H9 (cell line): ENCODE results near the gene VAV1. TPM values are rescaled to one million over a fixed set of nuclear protein-coding genes. Genes with fewer than 3 reads are reported as not detected.

Experiments
- DNase-seq: peaks from one replicate; pipeline ENCODE4 v3.0.0-alpha.2; 2017
- H2AFZ ChIP-seq: one replicate; pipeline ENCODE4 v1.6.1; 2013; ENCODE audit warnings: mild to moderate bottlenecking, low read length, control low read depth, moderate library complexity
- H2AK5ac ChIP-seq: 2 replicates; pipeline ENCODE4 v1.6.1; 2013; ENCODE audit warnings: low read length, control low read depth, mixed read lengths; ENCODE audit not compliant: insufficient read length
- H2BK120ac ChIP-seq: one replicate; pipeline ENCODE4 v1.6.1; 2013; ENCODE audit warnings: low read depth, mild to moderate bottlenecking, low read length, control low read depth, inconsistent platforms; ENCODE audit not compliant: poor library complexity, severe bottlenecking
- H2BK12ac ChIP-seq: 2 replicates; pipeline ENCODE4 v1.6.1; 2013; ENCODE audit warnings: low read length, control low read depth, mixed read lengths, low read depth; ENCODE audit not compliant: insufficient read length
- H2BK15ac ChIP-seq: 2 replicates; pipeline ENCODE4 v1.6.1; 2013; ENCODE audit warnings: low read depth, low read length, control low read depth
- H2BK20ac ChIP-seq: one replicate; pipeline ENCODE4 v1.6.1; 2013; ENCODE audit warnings: low read depth, mild to moderate bottlenecking, low read length, control low read depth, inconsistent platforms; ENCODE audit not compliant: poor library complexity, severe bottlenecking
- H2BK5ac ChIP-seq: 2 replicates; pipeline ENCODE4 v1.6.1; 2013; ENCODE audit warnings: low read length, control low read depth, mixed read lengths; ENCODE audit not compliant: insufficient read length
- H3K14ac ChIP-seq: 2 replicates; pipeline ENCODE4 v1.6.1; 2013; ENCODE audit warnings: low read length, control low read depth; ENCODE audit not compliant: insufficient read depth
- H3K18ac ChIP-seq: 2 replicates; pipeline ENCODE4 v1.6.1; 2013; ENCODE audit warnings: low read depth, mild to moderate bottlenecking, mixed read lengths, low read length, control low read depth; ENCODE audit not compliant: insufficient read length
- H3K23ac ChIP-seq: 2 replicates; pipeline ENCODE4 v1.6.1; 2013; ENCODE audit warnings: low read length, control low read depth, mixed read lengths, low read depth; ENCODE audit not compliant: insufficient read length
- H3K23me2 ChIP-seq: 2 replicates; pipeline ENCODE4 v1.6.1; 2013; ENCODE audit warnings: low read depth, mild to moderate bottlenecking, mixed read lengths, low read length, control low read depth; ENCODE audit not compliant: insufficient read length, poor library complexity, severe bottlenecking
- H3K27ac ChIP-seq: 2 replicates; pipeline ENCODE4 v1.5.1; 2013; ENCODE audit warnings: low read length, control low read depth, mixed read lengths, low read depth; ENCODE audit not compliant: insufficient read length
- H3K27me3 ChIP-seq: 2 replicates; pipeline ENCODE4 v1.6.1; 2013; ENCODE audit warnings: low read length, control low read depth, inconsistent platforms; ENCODE audit not compliant: insufficient read depth
- H3K4ac ChIP-seq: 2 replicates; pipeline ENCODE4 v1.6.1; 2013; ENCODE audit warnings: low read depth, mild to moderate bottlenecking, control low read depth, inconsistent platforms, low read length, moderate library complexity
- H3K4me1 ChIP-seq: 2 replicates; pipeline ENCODE4 v1.6.1; 2013; ENCODE audit warnings: low read length, control low read depth, inconsistent platforms; ENCODE audit not compliant: insufficient read depth
- H3K4me2 ChIP-seq: 2 replicates; pipeline ENCODE4 v1.6.1; 2013; ENCODE audit warnings: low read length, control low read depth, mixed read lengths; ENCODE audit not compliant: insufficient read length, insufficient read depth
- H3K56ac ChIP-seq: 2 replicates; pipeline ENCODE4 v1.6.1; 2013; ENCODE audit warnings: low read depth, mild to moderate bottlenecking, mixed read lengths, low read length, control low read depth; ENCODE audit not compliant: insufficient read length
- H3K79me1 ChIP-seq: 2 replicates; pipeline ENCODE4 v1.6.1; 2013; ENCODE audit warnings: low read depth, mild to moderate bottlenecking, moderate library complexity, low read length, control low read depth, inconsistent platforms; ENCODE audit not compliant: insufficient read depth, poor library complexity, severe bottlenecking
- H3K79me2 ChIP-seq: 2 replicates; pipeline ENCODE4 v1.6.1; 2013; ENCODE audit warnings: low read length, control low read depth, inconsistent platforms; ENCODE audit not compliant: insufficient read depth
- H3K9ac ChIP-seq: 2 replicates; pipeline ENCODE4 v1.6.1; 2013; ENCODE audit warnings: low read length, control low read depth, mixed read lengths; ENCODE audit not compliant: insufficient read length; ENCODE audit errors: extremely low read depth
- H3K9me3 ChIP-seq: one replicate; pipeline ENCODE4 v1.6.1; 2013; ENCODE audit warnings: low read depth, low read length, inconsistent platforms; ENCODE audit not compliant: control insufficient read depth
- H3T11ph ChIP-seq: one replicate; pipeline ENCODE4 v1.6.1; 2013; ENCODE audit warnings: mild to moderate bottlenecking, low read length, control low read depth, inconsistent platforms
- H4K20me1 ChIP-seq: one replicate; pipeline ENCODE4 v1.6.1; 2013; ENCODE audit not compliant: control insufficient read depth, insufficient read length, insufficient read depth
- H4K5ac ChIP-seq: 2 replicates; pipeline ENCODE4 v1.6.1; 2013; ENCODE audit warnings: low read depth, mild to moderate bottlenecking, mixed read lengths, low read length, control low read depth; ENCODE audit not compliant: insufficient read length
- H4K8ac ChIP-seq: replicated peaks from 2 replicates; pipeline ENCODE4 v1.6.1; 2013; ENCODE audit warnings: low read length, control low read depth, mixed read lengths, low read depth; ENCODE audit not compliant: insufficient read length
- H4K91ac ChIP-seq: 2 replicates; pipeline ENCODE4 v1.6.1; 2013; ENCODE audit warnings: low read depth, mild to moderate bottlenecking, moderate library complexity, mixed read lengths, low read length, control low read depth; ENCODE audit not compliant: insufficient read length
- H3K27ac Mint-ChIP-seq, 3 experiments: 2 replicates in 2 of 3; 3 replicates in 1 of 3; pipeline ENCODE4 v1.8.0; 2020 to 2021; ENCODE audit warnings: mixed read lengths in 3 of 3, mild to moderate bottlenecking in 1 of 3, moderate library complexity in 1 of 3
- H3K27me3 Mint-ChIP-seq: 2 replicates; pipeline ENCODE4 v1.8.0; 2021; ENCODE audit warnings: low read depth, mild to moderate bottlenecking, moderate library complexity, mixed read lengths
- H3K36me3 Mint-ChIP-seq, 3 experiments: 2 replicates in 2 of 3; 3 replicates in 1 of 3; pipeline ENCODE4 v1.8.0; 2020 to 2021; ENCODE audit warnings: low read depth in 3 of 3, mixed read lengths in 3 of 3; ENCODE audit not compliant: insufficient read depth in 1 of 3
- H3K4me1 Mint-ChIP-seq, 2 experiments: 2 replicates each; pipeline ENCODE4 v1.8.0; 2020; ENCODE audit warnings: mixed read lengths in 2 of 2
- H3K4me3 Mint-ChIP-seq, 2 experiments: 2 replicates in 1 of 2; 3 replicates in 1 of 2; pipeline ENCODE4 v1.8.0; 2020 to 2021; ENCODE audit warnings: mild to moderate bottlenecking in 2 of 2, mixed read lengths in 2 of 2, moderate library complexity in 1 of 2
- H3K9me3 Mint-ChIP-seq, 2 experiments: 2 replicates in 1 of 2; 3 replicates in 1 of 2; pipeline ENCODE4 v1.8.0; 2020; ENCODE audit warnings: mild to moderate bottlenecking in 2 of 2, mixed read lengths in 2 of 2, moderate library complexity in 1 of 2
- CTCF ChIP-seq: fragments of 200-600 bp; sonication (generic); conservative IDR thresholded peaks from 3 replicates; pipeline ENCODE4 v1.8.0; 2021; ENCODE audit warnings: antibody characterized with exemption, mild to moderate bottlenecking
- WGBS: extraction: QIAGEN DNeasy Blood & Tissue Kit; methylation state at CpG from one replicate; pipeline ENCODE4 v1.1.7; 2013; ENCODE audit warnings: missing lambda C conversion rate, low lambda C conversion rate, mixed read lengths; ENCODE audit not compliant: insufficient read length; ENCODE audit errors: extremely low coverage; 5-methylcytosine and 5-hydroxymethylcytosine counted together
- total RNA-seq: library from RNA; stranded (reverse); gene quantifications from 2 replicates; pipeline ENCODE4 v1.2.1, GENCODE V29; 2021

The VAV1 gene
- total RNA-seq, 1 experiment from 2014 or later: 0.90 TPM

DNA sequence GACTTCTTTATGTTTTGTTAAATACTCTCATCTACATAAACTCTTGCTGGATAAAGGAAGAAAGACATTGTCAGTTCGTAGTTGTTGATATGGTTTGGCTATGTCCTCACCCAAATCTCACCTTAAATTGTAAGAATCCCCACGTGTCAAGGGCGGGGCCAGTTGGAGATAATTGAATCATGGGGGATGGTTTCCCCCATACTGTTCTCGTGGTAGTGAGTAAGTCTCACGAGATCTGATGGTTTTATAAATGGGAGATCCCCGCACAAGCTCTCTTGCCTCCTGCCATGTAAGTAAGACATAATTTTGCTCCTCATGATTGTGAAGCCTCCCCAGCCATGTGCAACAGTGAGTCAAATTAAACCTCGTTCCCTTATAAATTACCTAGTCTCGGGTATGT lies 118.4 kb downstream of the VAV1 start:
- H3T11ph ChIP-seq: no peak overlapping the region
- Mint-ChIP-seq H3K36me3 (peaks cover 5 to 23% (median 12%) of the 10 kb centered on the region in 3 experiments; a peak in 6 of 7 replicates), H3K4me1 (no peaks in the 10 kb centered on the region), H3K4me3 (no peak overlapping the region), H3K27me3 (peaks cover 9% of the 10 kb centered on the region), H3K27ac (no peak overlapping the region), H3K9me3 (peaks cover 83 to 90% of the 10 kb centered on the region in 2 experiments)
- no CpG with 5 or more reads among the region's 8 CpGs for whole genome bisulfite sequencing
- no peak overlapping the region for H3K27ac ChIP-seq
- H4K5ac ChIP-seq: no peak overlapping the region
- H2AFZ ChIP-seq: no peak overlapping the region
- no peak overlapping the region for H3K4ac ChIP-seq
- DNase-seq: no peak
- H3K18ac ChIP-seq: no peak overlapping the region
- H3K9me3 ChIP-seq: peaks cover 36% of the 10 kb centered on the region
- H2AK5ac ChIP-seq: no peak overlapping the region
- no peaks in the 10 kb centered on the region for H3K79me2 ChIP-seq
- no peaks in the 10 kb centered on the region for H3K27me3 ChIP-seq
- H3K23me2 ChIP-seq: no peaks in the 10 kb centered on the region
- H3K23ac ChIP-seq: no peak overlapping the region
- H2BK120ac ChIP-seq: no peak overlapping the region
- no peak overlapping the region for H2BK5ac ChIP-seq
- no peak overlapping the region for H2BK20ac ChIP-seq
- H3K56ac ChIP-seq: no peak overlapping the region
- H4K8ac ChIP-seq: no peak overlapping the region
- H3K14ac ChIP-seq: no peak overlapping the region
- no peak overlapping the region for H3K9ac ChIP-seq
- no peak overlapping the region for H2BK15ac ChIP-seq
- no peak overlapping the region for H2BK12ac ChIP-seq
- TF ChIP-seq CTCF: no peak
- H3K4me1 ChIP-seq: no peaks in the 10 kb centered on the region
- no peaks in the 10 kb centered on the region for H4K20me1 ChIP-seq
- no peaks in the 10 kb centered on the region for H3K79me1 ChIP-seq
- H3K4me2 ChIP-seq: no peak overlapping the region
- no peak overlapping the region for H4K91ac ChIP-seq
